CD4-positive, alpha-beta T cell treated with Interleukin-15 for 4 hours (primary cell): Measurements from ENCODE around the gene PLGRKT.
"Not testable (repeated sequence)": the region's sequence is repeated elsewhere in the genome, so short reads cannot be mapped to it uniquely, and the experiment has no call there.

Source experiments
- DNase-seq: peaks from one replicate; pipeline ENCODE4 v3.0.0-alpha.2; 2020; ENCODE audit warnings: low spot score

PLGRKT gene

DNA sequence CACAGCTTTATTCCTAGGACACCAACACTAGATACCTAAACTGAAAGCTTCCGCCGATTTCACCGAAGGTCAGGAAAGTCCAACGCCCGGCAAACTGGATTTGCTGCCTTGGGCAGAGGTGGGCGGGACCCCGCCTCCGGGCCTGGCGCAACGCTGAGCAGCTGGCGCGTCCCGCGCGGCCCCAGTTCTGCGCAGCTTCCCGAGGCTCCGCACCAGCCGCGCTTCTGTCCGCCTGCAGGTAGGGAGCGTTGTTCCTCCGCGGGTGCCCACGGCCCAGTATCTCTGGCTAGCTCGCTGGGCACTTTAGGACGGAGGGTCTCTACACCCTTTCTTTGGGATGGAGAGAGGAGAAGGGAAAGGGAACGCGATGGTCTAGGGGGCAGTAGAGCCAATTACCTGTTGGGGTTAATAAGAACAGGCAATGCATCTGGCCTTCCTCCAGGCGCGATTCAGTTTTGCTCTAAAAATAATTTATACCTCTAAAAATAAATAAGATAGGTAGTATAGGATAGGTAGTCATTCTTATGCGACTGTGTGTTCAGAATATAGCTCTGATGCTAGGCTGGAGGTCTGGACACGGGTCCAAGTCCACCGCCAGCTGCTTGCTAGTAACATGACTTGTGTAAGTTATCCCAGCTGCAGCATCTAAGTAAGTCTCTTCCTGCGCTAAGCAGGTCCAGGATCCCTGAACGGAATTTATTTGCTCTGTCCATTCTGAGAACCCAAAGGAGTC, 12.8 kb upstream of the PLGRKT start, which contains the start of gene CD274:
CD274 (plus strand) TSS at position 184 of the 733 bp plus-strand sequence. CDS start 5,572 bp downstream, outside the sequence.
- peak; percentile 75 for DNase-seq

DNA sequence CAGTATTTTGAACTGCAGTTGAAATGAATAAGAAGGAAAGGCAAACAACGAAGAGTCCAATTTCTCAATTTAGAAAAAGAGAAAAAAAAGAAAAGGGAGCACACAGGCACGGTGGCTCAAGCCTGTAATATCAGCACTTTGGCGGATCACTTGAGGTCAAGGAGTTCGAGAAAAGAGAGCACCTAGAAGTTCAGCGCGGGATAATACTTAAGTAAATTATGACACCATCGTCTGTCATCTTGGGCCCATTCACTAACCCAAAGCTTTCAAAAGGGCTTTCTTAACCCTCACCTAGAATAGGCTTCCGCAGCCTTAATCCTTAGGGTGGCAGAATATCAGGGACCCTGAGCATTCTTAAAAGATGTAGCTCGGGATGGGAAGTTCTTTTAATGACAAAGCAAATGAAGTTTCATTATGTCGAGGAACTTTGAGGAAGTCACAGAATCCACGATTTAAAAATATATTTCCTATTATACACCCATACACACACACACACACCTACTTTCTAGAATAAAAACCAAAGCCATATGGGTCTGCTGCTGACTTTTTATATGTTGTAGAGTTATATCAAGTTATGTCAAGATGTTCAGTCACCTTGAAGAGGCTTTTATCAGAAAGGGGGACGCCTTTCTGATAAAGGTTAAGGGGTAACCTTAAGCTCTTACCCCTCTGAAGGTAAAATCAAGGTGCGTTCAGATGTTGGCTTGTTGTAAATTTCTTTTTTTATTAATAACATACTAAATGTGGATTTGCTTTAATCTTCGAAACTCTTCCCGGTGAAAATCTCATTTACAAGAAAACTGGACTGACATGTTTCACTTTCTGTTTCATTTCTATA, 12.0 kb upstream of the PLGRKT start:
- DNase-seq = no peak

- DNase-seq = no peak
Observed at GRCh38 chr9:5448461-5449435, 11.0 kb upstream of the PLGRKT start.

GRCh38 chr9:5448016-5448415, 10.3 kb upstream of the PLGRKT start:
- no peak for DNase-seq

- no peak for DNase-seq
Observed at GRCh38 chr9:5447337-5447736, 9.6 kb upstream of the PLGRKT start.

DNA sequence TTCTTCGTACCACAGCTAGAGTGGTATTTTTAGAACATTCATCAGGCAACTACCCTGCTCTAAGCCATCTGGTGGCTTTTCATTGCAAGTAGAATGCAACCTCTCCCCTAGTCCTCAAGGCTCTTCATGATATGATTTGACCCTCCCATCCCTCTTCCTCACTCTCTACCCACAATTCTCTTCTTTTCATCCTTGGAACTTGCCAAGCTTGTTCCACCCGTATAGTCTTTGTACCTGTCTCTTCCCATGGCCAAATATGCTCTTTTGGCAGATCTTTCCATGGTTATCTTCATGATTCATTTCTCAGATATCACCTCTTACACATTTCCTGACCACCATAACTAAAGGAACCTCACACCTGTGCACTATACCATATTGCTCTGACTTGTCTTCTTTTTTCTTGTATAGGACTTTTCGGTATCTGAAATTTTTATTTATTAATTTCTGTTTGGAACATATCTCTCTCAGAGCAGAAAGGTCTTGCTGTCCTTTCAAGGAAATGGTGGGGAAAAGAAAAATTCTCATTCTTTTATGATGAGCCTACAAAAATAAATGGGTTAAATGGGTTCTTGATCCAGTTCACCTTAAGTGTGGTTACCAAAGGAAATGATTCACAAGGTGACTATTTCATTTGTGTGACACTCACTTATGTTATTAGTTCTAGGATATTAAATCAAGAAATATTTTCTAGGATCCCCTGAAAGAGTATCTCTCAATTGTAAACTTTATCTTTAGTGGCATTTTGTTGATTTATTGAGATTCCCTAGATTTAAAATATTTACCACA, 8.9 kb upstream of the PLGRKT start:
- no peak for DNase-seq

DNA sequence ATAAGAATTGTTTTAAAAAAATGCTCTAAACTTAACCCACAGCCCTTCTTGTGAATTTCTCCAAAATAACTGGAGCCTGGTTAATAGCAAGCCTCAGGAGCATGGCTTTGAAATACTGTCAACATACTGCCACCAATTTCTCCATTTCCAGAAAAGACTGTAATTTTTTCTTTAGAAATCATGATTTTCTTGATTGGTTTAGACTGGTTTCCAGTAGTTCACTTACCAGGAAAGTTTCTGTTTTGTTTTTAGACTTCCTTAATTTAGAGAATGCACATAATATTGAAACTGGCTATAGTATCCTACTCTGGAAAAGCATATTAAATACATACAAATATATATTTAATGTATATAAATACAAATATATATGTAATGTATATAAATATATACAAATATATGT, 8.2 kb upstream of the PLGRKT start:
- DNase-seq = no peak

- DNase-seq = not testable (repeated sequence)
Observed at GRCh38 chr9:5445096-5445495, 7.4 kb upstream of the PLGRKT start.

- no peak for DNase-seq
Observed at GRCh38 chr9:5443850-5444249, 6.1 kb upstream of the PLGRKT start.

DNA sequence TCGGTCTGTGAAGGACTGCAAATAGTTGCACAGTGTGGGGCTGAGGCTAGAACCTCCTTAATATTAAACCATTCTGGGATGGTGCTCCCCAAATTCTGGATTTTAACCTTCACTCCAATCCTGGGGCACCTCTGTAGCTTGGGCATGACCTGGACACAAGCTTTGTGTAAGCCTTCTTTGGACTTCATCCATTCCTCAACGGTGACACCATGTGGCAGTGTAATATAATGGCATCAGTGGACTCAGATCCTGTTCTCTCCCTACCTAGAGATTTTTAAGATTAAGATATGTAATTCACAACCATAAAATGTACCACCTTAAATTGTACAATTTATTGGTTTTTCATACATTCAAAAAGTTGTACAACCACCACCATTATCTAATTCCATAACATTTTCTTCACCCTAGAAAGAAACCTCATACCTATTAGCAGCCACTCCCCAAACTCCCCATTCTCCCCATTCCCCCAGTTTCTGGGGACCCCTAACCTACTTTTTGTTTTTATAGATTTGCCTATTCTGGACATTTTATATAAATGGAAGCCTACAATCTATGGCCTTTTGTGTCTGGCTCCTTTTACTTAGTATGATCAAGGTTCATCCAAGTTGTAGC, 4.8 kb upstream of the PLGRKT start:
- peak; percentile 48 for DNase-seq

- no peak for DNase-seq
Observed at GRCh38 chr9:5441043-5441442, 3.3 kb upstream of the PLGRKT start.

- DNase-seq = no peak
Observed at GRCh38 chr9:5440426-5440825, 2.7 kb upstream of the PLGRKT start.

GRCh38 chr9:5438301-5439162, 807 bp upstream of the PLGRKT start:
- peak; percentile 52 for DNase-seq

GRCh38 chr9:5436441-5436840, 1.3 kb downstream of the PLGRKT start:
- DNase-seq = no peak

DNA sequence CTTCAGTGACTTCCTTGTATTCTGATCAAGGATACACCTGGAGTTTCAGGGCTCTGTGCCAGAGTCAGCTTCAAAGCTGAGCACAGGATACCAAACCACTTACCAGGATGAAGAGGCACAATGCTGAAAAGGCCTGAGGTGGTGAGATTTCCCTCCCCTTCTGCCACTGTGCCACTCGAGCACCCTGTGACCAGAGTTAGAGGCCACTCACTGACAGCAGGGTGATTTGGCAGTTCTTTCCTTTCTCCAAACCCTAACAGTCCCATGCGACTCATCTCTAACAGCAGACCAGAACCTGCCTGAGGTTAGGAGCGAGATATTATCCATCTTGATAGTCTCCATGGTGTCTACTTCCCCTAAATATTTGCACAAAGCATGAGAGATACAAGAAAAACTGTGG, 1.8 kb downstream of the PLGRKT start:
- no peak for DNase-seq

- DNase-seq = not testable (repeated sequence)
Observed at GRCh38 chr9:5433841-5434810, 3.6 kb downstream of the PLGRKT start.

DNA sequence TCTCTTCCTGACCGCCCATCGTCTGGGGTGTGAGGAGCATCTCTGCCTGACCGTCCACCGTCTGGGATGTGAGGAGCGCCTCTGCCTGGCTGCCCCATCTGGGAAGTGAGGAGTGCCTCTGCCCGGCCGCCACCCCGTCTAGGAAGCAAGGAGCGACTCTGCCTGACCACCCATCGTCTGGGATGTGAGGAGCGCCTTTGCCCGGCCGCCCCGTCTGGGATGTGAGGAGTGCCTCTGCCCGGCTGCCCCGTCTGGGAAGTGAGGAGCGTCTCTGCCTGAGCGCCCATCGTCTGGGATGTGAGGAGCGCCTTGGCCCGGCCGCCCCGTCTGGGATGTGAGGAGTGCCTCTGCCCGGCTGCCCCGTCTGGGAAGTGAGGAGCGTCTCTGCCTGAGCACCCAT, 4.4 kb downstream of the PLGRKT start:
- not testable (repeated sequence) for DNase-seq

GRCh38 chr9:5432890-5433289, 4.8 kb downstream of the PLGRKT start:
- DNase-seq = not testable (repeated sequence)

GRCh38 chr9:5430912-5431311, 6.8 kb downstream of the PLGRKT start:
- DNase-seq = no peak
